ENCODE results near the gene CHST8.
A peak's percentile ranks its signal among the peaks of the same experiment; 100 is the strongest.

CHST8 gene

DNA sequence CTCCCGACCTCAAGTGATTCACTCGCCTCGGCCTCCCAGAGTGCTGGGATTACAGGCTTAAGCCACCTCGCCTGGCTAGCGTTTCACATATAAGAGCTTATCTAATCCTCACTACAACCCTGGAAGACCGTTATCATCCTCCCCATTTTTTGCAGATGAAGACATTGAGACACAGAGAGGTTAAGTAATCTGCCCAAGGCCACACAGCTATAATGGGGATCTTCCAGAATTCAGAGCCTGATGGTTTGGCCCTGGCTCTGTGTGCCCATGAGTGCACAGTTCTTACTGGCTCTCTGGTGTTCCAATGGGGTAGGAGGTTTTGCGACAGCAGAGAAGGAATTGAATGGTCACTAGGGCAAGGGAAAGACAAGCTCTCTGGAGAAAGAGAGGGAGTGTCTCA lies 158.1 kb downstream of the CHST8 start:
- H4K20me1 ChIP-seq (ENCODE audit: insufficient read depth, low read length, poor library complexity, severe bottlenecking): no peaks in the 10 kb centered on the region
- TF ChIP-seq CTCF (conservative IDR thresholded peaks at IDR 0.05; ENCODE audit: low read length) (no peak), EZH2phosphoT487 (IDR thresholded peaks at IDR 0.05; ENCODE audit: borderline replicate concordance) (no peak)
- no peaks in the 10 kb centered on the region for H3K4me1 ChIP-seq (ENCODE audit: insufficient read depth, low read length, poor library complexity, severe bottlenecking)
- H3K27me3 ChIP-seq (ENCODE audit: insufficient read depth, low read length, poor library complexity, severe bottlenecking): no peaks in the 10 kb centered on the region
- no peaks in the 10 kb centered on the region for H3K36me3 ChIP-seq (ENCODE audit: insufficient read depth, low read length)
- no peaks in the 10 kb centered on the region for H3F3A ChIP-seq (ENCODE audit: low read depth)
- no peaks in the 10 kb centered on the region for H3K79me2 ChIP-seq (ENCODE audit: insufficient read depth, low read length)
- H3K9me2 ChIP-seq (replicated peaks; ENCODE audit: low read depth, low read length): no peaks in the 10 kb centered on the region
- H3K9ac ChIP-seq (ENCODE audit: low read depth, low read length, poor library complexity, severe bottlenecking): no peak overlapping the region
- no peak overlapping the region for H2AFZ ChIP-seq (ENCODE audit: low read length)
- no peak overlapping the region for H3K4me2 ChIP-seq (ENCODE audit: low read depth, low read length, poor library complexity, severe bottlenecking)
- H3K9me3 ChIP-seq (ENCODE audit: insufficient read depth, low read depth, low read length): no peaks in the 10 kb centered on the region
- no peak overlapping the region for H3K4me3 ChIP-seq (ENCODE audit: low read length, poor library complexity, severe bottlenecking)

GRCh38 chr19:33780251-33780650 lies 158.5 kb downstream of the CHST8 start:
- H3K27me3 ChIP-seq (ENCODE audit: insufficient read depth, low read length, poor library complexity, severe bottlenecking): no peaks in the 10 kb centered on the region
- no peak overlapping the region for H3K4me2 ChIP-seq (ENCODE audit: low read depth, low read length, poor library complexity, severe bottlenecking)
- no peaks in the 10 kb centered on the region for H3K9me3 ChIP-seq (ENCODE audit: insufficient read depth, low read depth, low read length)
- H3K9ac ChIP-seq (ENCODE audit: low read depth, low read length, poor library complexity, severe bottlenecking): no peak overlapping the region
- H3F3A ChIP-seq (ENCODE audit: low read depth): no peaks in the 10 kb centered on the region
- no peaks in the 10 kb centered on the region for H3K36me3 ChIP-seq (ENCODE audit: insufficient read depth, low read length)
- H3K79me2 ChIP-seq (ENCODE audit: insufficient read depth, low read length): no peaks in the 10 kb centered on the region
- H3K4me3 ChIP-seq (ENCODE audit: low read length, poor library complexity, severe bottlenecking): no peak overlapping the region
- H4K20me1 ChIP-seq (ENCODE audit: insufficient read depth, low read length, poor library complexity, severe bottlenecking): no peaks in the 10 kb centered on the region
- H3K9me2 ChIP-seq (replicated peaks; ENCODE audit: low read depth, low read length): no peaks in the 10 kb centered on the region
- no peaks in the 10 kb centered on the region for H3K4me1 ChIP-seq (ENCODE audit: insufficient read depth, low read length, poor library complexity, severe bottlenecking)
- 0 out of 2 replicates have a peak overlapping the region, but pooled peaks have one; percentile 45 for H2AFZ ChIP-seq (ENCODE audit: low read length)
- no peak for TF ChIP-seq CTCF (conservative IDR thresholded peaks at IDR 0.05; ENCODE audit: low read length)

- no peak overlapping the region for H2AFZ ChIP-seq (ENCODE audit: low read length)
- no peak overlapping the region for H3K4me2 ChIP-seq (ENCODE audit: low read depth, low read length, poor library complexity, severe bottlenecking)
- H3K9ac ChIP-seq (ENCODE audit: low read depth, low read length, poor library complexity, severe bottlenecking): no peak overlapping the region
- no peaks in the 10 kb centered on the region for H3K36me3 ChIP-seq (ENCODE audit: insufficient read depth, low read length)
- no peaks in the 10 kb centered on the region for H3K9me3 ChIP-seq (ENCODE audit: insufficient read depth, low read depth, low read length)
- H3K4me1 ChIP-seq (ENCODE audit: insufficient read depth, low read length, poor library complexity, severe bottlenecking): no peaks in the 10 kb centered on the region
- H4K20me1 ChIP-seq (ENCODE audit: insufficient read depth, low read length, poor library complexity, severe bottlenecking): no peaks in the 10 kb centered on the region
- no peak for TF ChIP-seq EZH2phosphoT487 (IDR thresholded peaks at IDR 0.05; ENCODE audit: borderline replicate concordance)
- no peaks in the 10 kb centered on the region for H3K27me3 ChIP-seq (ENCODE audit: insufficient read depth, low read length, poor library complexity, severe bottlenecking)
- no peaks in the 10 kb centered on the region for H3K9me2 ChIP-seq (replicated peaks; ENCODE audit: low read depth, low read length)
- no peak overlapping the region for H3K4me3 ChIP-seq (ENCODE audit: low read length, poor library complexity, severe bottlenecking)
- H3K79me2 ChIP-seq (ENCODE audit: insufficient read depth, low read length): no peaks in the 10 kb centered on the region
- no peaks in the 10 kb centered on the region for H3F3A ChIP-seq (ENCODE audit: low read depth)
Observed at GRCh38 chr19:33780746-33781145, 159.0 kb downstream of the CHST8 start.

DNA sequence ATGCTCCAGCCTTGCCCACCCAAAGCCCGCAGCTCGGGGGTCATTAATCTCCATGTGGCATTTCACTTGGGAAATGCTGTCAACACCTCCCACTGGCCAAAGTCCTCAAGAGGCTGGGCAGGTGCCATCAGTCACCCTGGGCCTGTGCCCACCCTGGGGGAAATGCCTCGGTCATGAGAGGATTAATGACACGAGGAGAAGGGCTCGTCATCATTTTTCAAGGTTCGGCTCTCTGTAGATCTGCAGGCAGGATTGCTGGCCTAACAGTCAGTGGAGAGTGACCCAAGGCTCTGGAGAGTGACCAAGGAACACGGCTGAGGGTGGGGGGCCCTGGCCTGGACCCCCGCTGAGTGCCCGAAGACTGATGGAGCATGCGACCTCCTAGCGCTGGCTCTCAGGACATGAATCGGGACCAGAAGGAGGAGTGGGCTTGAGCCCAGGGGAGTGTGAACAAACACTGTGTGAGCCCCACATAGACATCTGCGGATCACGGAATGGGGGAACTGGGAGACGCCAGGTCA lies 159.7 kb downstream of the CHST8 start:
- no peaks in the 10 kb centered on the region for H3F3A ChIP-seq (ENCODE audit: low read depth)
- H3K27me3 ChIP-seq (ENCODE audit: insufficient read depth, low read length, poor library complexity, severe bottlenecking): no peaks in the 10 kb centered on the region
- no peak overlapping the region for H3K4me2 ChIP-seq (ENCODE audit: low read depth, low read length, poor library complexity, severe bottlenecking)
- H3K9ac ChIP-seq (ENCODE audit: low read depth, low read length, poor library complexity, severe bottlenecking): no peak overlapping the region
- no peaks in the 10 kb centered on the region for H3K9me2 ChIP-seq (replicated peaks; ENCODE audit: low read depth, low read length)
- H3K4me1 ChIP-seq (ENCODE audit: insufficient read depth, low read length, poor library complexity, severe bottlenecking): no peaks in the 10 kb centered on the region
- H3K4me3 ChIP-seq (ENCODE audit: low read length, poor library complexity, severe bottlenecking): no peak overlapping the region
- no peaks in the 10 kb centered on the region for H4K20me1 ChIP-seq (ENCODE audit: insufficient read depth, low read length, poor library complexity, severe bottlenecking)
- no peak for TF ChIP-seq CTCF (conservative IDR thresholded peaks at IDR 0.05; ENCODE audit: low read length)
- TF ChIP-seq EZH2phosphoT487 (IDR thresholded peaks at IDR 0.05; ENCODE audit: borderline replicate concordance): no peak
- no peak overlapping the region for H2AFZ ChIP-seq (ENCODE audit: low read length)
- H3K79me2 ChIP-seq (ENCODE audit: insufficient read depth, low read length): no peaks in the 10 kb centered on the region
- no peaks in the 10 kb centered on the region for H3K36me3 ChIP-seq (ENCODE audit: insufficient read depth, low read length)
- no peaks in the 10 kb centered on the region for H3K9me3 ChIP-seq (ENCODE audit: insufficient read depth, low read depth, low read length)

Data from Loucy (cell line).